ENCODE results near the gene MAP3K14.

Gene MAP3K14

DNA sequence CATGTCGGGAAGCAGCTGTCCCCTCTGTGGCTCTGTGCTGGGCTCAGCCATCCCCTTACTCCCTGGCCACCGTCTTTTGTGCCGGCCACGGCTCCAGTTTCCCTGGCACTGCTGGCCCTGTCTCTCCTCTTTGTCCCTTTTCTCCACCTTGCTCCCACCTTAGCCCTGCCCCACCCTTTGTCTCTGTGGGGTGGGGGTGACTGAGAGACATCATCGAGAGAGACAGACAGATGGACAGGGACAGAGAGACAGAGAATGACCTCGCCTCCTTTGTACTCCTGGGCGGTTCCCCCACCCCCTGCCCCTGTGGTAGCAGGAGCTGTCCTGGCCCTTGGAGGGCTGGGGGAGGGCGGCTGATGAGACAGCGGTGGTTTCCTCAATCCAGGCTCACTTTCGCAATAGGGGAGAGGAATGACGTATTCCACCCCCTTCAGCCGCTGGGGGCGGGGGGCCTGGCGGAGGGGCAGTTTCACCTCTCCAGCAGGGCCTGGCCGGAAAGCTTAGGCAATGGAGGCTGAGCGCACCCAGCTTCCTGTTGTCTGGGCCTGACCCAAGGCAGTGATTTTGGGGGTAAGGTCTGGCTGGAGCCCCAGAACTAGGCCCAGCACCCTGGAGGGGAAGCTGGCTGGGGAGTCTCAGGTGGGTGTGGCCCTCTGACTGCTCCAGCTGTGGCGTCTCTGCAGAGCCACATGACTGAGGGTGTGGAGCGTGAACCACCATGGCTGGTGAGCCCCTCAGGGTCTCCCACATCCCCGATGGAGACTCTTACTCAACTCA, 87.9 kb downstream of the MAP3K14 start:
- TF ChIP-seq, protein P1, sequence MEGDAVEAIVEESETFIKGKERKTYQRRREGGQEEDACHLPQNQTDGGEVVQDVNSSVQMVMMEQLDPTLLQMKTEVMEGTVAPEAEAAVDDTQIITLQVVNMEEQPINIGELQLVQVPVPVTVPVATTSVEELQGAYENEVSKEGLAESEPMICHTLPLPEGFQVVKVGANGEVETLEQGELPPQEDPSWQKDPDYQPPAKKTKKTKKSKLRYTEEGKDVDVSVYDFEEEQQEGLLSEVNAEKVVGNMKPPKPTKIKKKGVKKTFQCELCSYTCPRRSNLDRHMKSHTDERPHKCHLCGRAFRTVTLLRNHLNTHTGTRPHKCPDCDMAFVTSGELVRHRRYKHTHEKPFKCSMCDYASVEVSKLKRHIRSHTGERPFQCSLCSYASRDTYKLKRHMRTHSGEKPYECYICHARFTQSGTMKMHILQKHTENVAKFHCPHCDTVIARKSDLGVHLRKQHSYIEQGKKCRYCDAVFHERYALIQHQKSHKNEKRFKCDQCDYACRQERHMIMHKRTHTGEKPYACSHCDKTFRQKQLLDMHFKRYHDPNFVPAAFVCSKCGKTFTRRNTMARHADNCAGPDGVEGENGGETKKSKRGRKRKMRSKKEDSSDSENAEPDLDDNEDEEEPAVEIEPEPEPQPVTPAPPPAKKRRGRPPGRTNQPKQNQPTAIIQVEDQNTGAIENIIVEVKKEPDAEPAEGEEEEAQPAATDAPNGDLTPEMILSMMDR (conservative IDR thresholded peaks at IDR 0.05; ENCODE audit: low read depth, low read length) = no peak
- H3K4me3 ChIP-seq (ENCODE audit: low read length) = no peak overlapping the region
- no peak for DNase-seq (ENCODE audit: low read depth)

DNA sequence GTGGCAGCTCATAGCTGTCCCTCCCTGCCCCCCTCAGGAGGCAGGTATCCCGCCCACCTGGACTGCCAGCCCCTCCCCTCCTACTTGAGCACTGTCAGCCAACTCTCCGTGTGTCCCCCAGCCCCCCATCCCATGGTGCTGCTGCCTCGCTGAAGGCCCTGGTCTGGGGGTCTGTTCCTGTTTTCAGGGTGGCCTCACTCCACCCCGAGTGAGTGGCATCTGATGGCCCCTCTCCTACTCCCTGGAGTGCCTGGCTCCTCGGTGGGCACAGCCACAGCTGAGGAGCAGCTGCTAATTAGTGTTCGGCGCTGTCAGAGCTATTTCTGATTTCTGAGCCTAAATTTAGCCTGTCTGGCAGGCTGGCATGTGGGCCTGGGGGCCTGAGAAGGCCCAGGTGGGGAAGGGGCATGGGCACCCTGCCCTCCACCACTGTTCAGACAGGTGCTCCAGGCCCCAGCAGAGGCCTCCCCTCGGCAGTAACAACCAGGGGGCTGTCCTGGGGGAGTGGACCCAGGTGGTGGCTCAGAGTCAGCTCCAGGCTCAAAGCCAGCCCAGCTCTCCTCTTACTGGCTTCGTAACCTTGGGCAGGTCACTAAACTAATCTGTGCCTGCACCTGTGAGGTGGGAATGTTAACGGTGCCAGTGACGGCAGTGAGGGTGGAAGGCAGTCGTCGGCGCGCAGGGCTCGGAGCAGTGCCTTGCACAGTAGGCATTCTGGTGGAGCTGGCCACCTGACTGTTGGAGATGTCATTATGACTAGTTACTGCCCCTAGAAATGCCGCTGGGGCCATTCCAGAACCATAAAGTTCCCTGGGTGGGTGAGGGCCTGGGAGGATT, 88.7 kb downstream of the MAP3K14 start:
- TF ChIP-seq, protein P1 (conservative IDR thresholded peaks at IDR 0.05; ENCODE audit: low read depth, low read length) = no peak
- H3K4me3 ChIP-seq (ENCODE audit: low read length) = no peak overlapping the region
- DNase-seq (ENCODE audit: low read depth) = no peak

DNA sequence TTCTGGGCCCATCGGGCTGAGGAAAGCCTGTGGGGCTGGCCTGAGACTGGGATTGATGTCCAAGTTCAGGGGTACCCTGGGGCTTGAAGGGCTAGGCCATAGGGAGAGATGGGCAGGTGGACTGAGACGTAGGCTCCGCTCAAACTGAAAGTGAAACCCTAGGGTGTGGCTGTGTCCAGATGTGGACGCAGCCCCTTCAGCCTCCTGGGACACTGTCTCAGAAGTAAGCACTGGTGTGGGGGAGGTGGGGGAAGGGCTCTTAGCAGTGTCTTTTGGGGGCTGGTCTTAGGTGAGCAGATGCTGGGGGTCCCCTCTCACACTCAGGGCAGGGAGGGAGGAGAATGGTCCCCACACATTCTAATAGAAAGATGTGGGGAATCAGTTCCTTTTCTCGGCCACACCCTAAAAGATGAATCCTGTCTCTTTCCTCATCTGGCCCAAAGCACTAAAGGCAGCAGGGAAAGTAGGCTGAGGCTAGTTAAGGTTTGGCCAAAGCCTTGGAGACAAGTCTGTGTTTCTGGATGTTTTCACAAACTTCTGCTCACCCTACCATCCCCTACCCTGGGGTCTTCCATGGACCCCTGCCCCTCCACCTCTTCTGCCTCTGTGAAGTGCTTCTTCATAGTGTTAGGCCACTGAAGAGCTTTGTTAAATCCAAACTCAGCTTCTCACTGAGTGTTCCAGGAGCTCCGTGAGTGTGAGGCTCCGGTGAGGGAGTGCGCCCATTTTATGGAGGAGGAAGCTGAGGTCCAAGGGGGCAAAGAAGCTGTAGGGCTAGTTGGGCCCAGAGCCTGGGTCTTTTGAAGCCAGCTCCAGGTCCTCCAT, 89.5 kb downstream of the MAP3K14 start:
- no peak overlapping the region for H3K4me3 ChIP-seq (ENCODE audit: low read length)
- no peak for DNase-seq (ENCODE audit: low read depth)
- TF ChIP-seq, protein P1 (conservative IDR thresholded peaks at IDR 0.05; ENCODE audit: low read depth, low read length) = no peak

DNA sequence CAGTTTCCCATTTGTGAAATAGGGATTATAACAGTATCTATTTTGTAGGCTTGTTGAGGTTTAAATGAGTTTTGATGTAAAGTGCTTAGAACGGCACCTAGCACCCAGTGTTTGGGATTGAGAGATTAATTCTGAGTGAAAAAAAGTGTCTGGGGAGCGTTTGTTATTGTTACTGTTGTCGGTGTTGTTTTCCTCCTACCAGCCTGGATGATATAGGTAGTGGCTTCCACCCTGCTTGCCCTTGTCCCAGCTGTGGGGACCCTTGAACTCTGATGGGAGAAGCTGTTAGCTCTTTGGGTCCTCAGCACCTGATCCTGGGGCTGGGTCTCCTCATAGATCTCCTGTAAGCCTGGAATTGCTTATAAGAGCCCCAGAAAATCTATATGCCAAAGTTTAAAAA, 90.2 kb downstream of the MAP3K14 start:
- no peak for DNase-seq (ENCODE audit: low read depth)
- no peak overlapping the region for H3K4me3 ChIP-seq (ENCODE audit: low read length)
- TF ChIP-seq, protein P1 (conservative IDR thresholded peaks at IDR 0.05; ENCODE audit: low read depth, low read length) = no peak

DNA sequence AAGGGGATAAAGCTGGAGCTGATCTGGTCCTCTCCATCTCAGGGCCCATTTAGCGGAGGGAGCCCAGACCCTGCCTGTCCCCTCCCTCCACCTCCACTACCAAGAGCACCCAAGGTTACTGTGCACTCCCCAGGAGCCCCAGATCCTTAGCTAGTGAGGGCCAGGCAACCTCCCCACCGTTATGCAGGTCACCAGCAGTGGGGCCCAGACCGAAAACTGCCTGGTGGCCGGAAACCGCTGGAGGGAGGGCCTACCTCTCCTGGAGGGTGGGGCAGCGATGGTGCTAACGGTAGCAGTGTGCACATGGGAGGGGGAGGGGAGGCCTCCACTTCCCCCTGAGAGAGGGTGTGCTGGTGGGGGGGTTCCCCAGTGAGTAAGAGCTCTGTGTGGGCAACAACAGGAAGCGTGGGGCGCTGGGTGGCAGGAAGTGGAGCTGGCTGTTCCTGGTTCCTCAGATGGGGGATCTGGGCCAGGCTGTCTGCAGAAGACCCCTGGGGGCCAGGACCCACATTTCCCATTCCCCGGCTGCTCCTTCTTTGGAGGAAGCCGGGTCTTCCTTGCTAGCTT, 90.8 kb downstream of the MAP3K14 start:
- no peak overlapping the region for H3K4me3 ChIP-seq (ENCODE audit: low read length)
- DNase-seq (ENCODE audit: low read depth) = no peak
- TF ChIP-seq, protein P1 (conservative IDR thresholded peaks at IDR 0.05; ENCODE audit: low read depth, low read length) = no peak

DNA sequence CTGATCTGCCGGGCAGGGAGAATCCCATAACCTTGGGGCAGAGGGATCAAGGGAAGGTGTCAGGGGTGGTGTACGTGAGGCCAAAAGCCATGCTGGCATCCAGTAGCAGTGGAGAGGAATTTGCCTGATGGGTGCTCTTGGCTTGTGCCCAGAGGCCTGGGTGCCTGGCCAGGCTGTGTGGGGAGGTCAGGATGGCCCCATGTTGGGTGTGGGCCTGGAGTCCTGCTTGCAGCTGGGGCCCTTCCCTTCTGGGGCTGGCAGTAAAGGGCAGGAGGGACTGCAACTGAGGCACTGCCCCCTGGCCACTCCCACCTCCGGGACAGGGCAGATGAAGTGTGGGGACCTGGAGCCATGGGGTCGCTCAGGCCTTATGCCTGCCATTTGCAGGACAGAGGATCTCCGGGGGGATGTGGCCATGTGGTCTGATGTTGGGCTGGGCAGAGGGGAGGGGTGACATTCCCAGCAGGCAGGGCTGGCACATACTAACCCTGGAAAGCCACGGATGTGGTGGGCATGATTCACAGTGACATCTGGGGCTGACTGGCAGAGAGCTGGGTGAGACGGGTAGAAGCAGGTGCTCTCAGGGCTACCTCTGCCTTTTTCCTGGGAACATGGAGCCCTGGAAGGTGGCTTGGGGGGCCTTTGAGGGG, 91.6 kb downstream of the MAP3K14 start:
- no peak for DNase-seq (ENCODE audit: low read depth)
- TF ChIP-seq, protein P1 (conservative IDR thresholded peaks at IDR 0.05; ENCODE audit: low read depth, low read length) = no peak
- no peak overlapping the region for H3K4me3 ChIP-seq (ENCODE audit: low read length)

Data from retinal pigment epithelial cell (primary cell).